Sigmoid colon (tissue), 3 donors: ENCODE results near the gene FGF23.

Experiments
- CTCF ChIP-seq, 4 experiments: fragments of 450-650 bp in 3 of 4; fragments of 200-600 bp in 1 of 4; IDR thresholded peaks; one replicate each; pipeline ENCODE4 v1.5.1; 2016 to 2019; ENCODE audit warnings: antibody characterized with exemption in 4 of 4, mild to moderate bottlenecking in 3 of 4, moderate library complexity in 2 of 4
- POLR2A ChIP-seq, 2 donors: fragments of 450-650 bp; IDR thresholded peaks; one replicate each; pipeline ENCODE4 v1.6.1; 2016; ENCODE audit warnings: antibody characterized with exemption in 2 of 2, mild to moderate bottlenecking in 2 of 2, moderate library complexity in 2 of 2

GRCh38 chr12:4422985-4423384, 43.5 kb upstream of the FGF23 start:
- no peak for TF ChIP-seq CTCF (IDR thresholded peaks at IDR 0.05)
- no peak for TF ChIP-seq POLR2A (IDR thresholded peaks at IDR 0.05)
